ENCODE data around the gene NR1H3.
A peak's percentile ranks its signal among the peaks of the same experiment; 100 is the strongest.

DNA sequence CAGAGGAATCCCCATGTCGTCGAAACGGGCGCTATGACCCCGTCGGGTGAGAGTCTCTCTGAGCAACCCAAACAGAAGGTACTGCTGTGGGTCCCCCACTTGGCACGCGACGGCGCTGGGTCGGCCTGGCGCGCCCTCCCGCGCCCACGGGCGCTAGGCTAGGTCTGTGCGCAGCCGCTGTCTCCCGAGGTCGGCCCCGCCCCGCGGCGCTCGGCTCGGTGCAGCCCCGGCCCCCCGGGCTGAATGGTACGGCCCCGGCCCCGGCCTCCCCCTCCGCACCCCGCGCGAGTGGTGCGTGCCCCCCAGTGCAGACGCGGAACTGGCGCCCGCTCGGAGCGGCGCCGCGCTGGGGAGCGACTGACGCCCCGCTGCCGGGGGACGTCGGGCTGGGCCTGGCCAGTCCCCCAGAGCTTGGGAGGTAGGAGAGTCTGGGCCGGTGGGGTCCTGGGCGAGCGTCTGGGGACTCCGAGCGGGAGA is 12.1 kb downstream of the NR1H3 start, which contains the start of gene MADD:
- TF ChIP-seq, protein P1, sequence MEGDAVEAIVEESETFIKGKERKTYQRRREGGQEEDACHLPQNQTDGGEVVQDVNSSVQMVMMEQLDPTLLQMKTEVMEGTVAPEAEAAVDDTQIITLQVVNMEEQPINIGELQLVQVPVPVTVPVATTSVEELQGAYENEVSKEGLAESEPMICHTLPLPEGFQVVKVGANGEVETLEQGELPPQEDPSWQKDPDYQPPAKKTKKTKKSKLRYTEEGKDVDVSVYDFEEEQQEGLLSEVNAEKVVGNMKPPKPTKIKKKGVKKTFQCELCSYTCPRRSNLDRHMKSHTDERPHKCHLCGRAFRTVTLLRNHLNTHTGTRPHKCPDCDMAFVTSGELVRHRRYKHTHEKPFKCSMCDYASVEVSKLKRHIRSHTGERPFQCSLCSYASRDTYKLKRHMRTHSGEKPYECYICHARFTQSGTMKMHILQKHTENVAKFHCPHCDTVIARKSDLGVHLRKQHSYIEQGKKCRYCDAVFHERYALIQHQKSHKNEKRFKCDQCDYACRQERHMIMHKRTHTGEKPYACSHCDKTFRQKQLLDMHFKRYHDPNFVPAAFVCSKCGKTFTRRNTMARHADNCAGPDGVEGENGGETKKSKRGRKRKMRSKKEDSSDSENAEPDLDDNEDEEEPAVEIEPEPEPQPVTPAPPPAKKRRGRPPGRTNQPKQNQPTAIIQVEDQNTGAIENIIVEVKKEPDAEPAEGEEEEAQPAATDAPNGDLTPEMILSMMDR (IDR thresholded peaks at IDR 0.05): no peak
- peak; percentile 77 for TF ChIP-seq POLR2A (IDR thresholded peaks at IDR 0.05)
